Measurements from ENCODE around the gene AWAT2. TPM values are rescaled to one million over a fixed set of nuclear protein-coding genes. Genes with fewer than 3 reads are reported as not detected.

The AWAT2 gene
- total and polyA plus RNA-seq, 2 donors (not counting 1 experiment from before 2014, with no cell fraction given) = not detected

- Histone ChIP-seq H3K27ac (ENCODE audit: low read length in 2 of 2) (no peak overlapping the region), H3K9ac (ENCODE audit: low read length) (no peak overlapping the region), H4K20me1 (ENCODE audit: control insufficient read depth, insufficient read depth, low read length, poor library complexity, severe bottlenecking) (no peaks in the 10 kb centered on the region), H3K4me1 (ENCODE audit: control insufficient read depth in 2 of 2, insufficient read depth in 2 of 2, low read length in 2 of 2) (no peaks in the 10 kb centered on the region), H3K36me3 (replicated peaks in 1 of 2; ENCODE audit: control extremely low read depth in 1 of 2, control insufficient read depth in 1 of 2, extremely low read depth in 1 of 2, insufficient read depth in 2 of 2, low read length in 1 of 2) (no peaks in the 10 kb centered on the region), H3K4me3 (ENCODE audit: control extremely low read depth in 1 of 5, extremely low read depth in 1 of 5, insufficient read depth in 1 of 5, low read depth in 2 of 5, low read length in 4 of 5) (no peak overlapping the region), H3K4me2 (replicated peaks; ENCODE audit: low read depth, low read length, poor library complexity, severe bottlenecking) (no peak overlapping the region), H3K79me2 (ENCODE audit: control insufficient read depth, insufficient read depth, low read length) (no peaks in the 10 kb centered on the region), H3K27me3 (replicated peaks in 1 of 4; ENCODE audit: control extremely low read depth in 1 of 4, control insufficient read depth in 3 of 4, insufficient read depth in 4 of 4, low read length in 3 of 4) (no peaks in the 10 kb centered on the region), H2AFZ (ENCODE audit: insufficient read depth, low read depth, low read length, poor library complexity, severe bottlenecking) (no peak overlapping the region), H3K9me3 (ENCODE audit: control extremely low read depth in 1 of 3, control insufficient read depth in 2 of 3, insufficient read depth in 1 of 3, low read length in 2 of 3) (no peaks in the 10 kb centered on the region)
- Mint-ChIP-seq H3K4me1 (no peaks in the 10 kb centered on the region), H3K9me3 (ENCODE audit: insufficient read depth) (no peaks in the 10 kb centered on the region), H3K27ac (no peak overlapping the region), H3K27me3 (peaks cover 4% of the 10 kb centered on the region), H3K4me3 (no peak overlapping the region)
- ChIA-PET CTCF (no interaction called here), POLR2A (no interaction called here)
- no CpG with 5 or more reads among the region's 4 CpGs for WGBS (ENCODE audit: insufficient coverage)
- no peak for ATAC-seq (ENCODE audit: low read depth)
- TF ChIP-seq EZH2 (IDR thresholded peaks at IDR 0.05; ENCODE audit: borderline replicate concordance, insufficient read depth, low read depth, low read length, poor library complexity, severe bottlenecking) (no peak), CTCF (IDR thresholded peaks at IDR 0.05) (no peak)
- DNase-seq = no peak
- intact Hi-C loops (cut with micrococcal nuclease) = no loop called here
These were observed 27.1 kb downstream of the AWAT2 start for GRCh38 chrX:70022616-70023015.

DNA sequence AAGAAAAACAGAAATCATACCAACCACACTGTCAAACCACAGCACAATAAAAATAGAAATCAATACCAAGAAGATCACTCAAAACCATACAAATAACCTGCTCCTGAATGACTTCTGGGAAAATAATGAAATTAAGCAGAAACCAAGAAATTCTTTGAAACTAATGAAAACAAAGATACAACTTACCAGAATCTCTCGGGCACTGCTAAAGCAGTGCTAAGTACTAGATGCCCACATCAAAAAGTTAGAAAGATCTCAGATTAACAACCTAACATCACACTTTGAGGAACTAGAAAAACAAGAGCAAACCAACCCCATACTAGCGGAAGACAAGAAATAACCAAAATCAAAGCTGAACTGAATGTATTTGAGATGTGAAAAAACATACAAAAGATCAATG is 33.2 kb downstream of the AWAT2 start:
- CTCF ChIA-PET = no interaction called here
- Histone ChIP-seq H3K4me3 (ENCODE audit: control extremely low read depth in 1 of 5, extremely low read depth in 1 of 5, insufficient read depth in 1 of 5, low read depth in 2 of 5, low read length in 4 of 5) (no peak overlapping the region), H3K27ac (ENCODE audit: low read length in 2 of 2) (no peak overlapping the region), H3K4me1 (ENCODE audit: control insufficient read depth in 2 of 2, insufficient read depth in 2 of 2, low read length in 2 of 2) (no peaks in the 10 kb centered on the region), H3K9me3 (ENCODE audit: control extremely low read depth in 1 of 3, control insufficient read depth in 2 of 3, insufficient read depth in 1 of 3, low read length in 2 of 3) (peaks cover 0 to 3% (median 0%) of the 10 kb centered on the region in 3 donors), H4K20me1 (ENCODE audit: control insufficient read depth, insufficient read depth, low read length, poor library complexity, severe bottlenecking) (no peaks in the 10 kb centered on the region), H3K9ac (ENCODE audit: low read length) (no peak overlapping the region), H3K36me3 (replicated peaks in 1 of 2; ENCODE audit: control extremely low read depth in 1 of 2, control insufficient read depth in 1 of 2, extremely low read depth in 1 of 2, insufficient read depth in 2 of 2, low read length in 1 of 2) (no peaks in the 10 kb centered on the region), H2AFZ (ENCODE audit: insufficient read depth, low read depth, low read length, poor library complexity, severe bottlenecking) (no peak overlapping the region), H3K4me2 (replicated peaks; ENCODE audit: low read depth, low read length, poor library complexity, severe bottlenecking) (no peak overlapping the region), H3K27me3 (replicated peaks in 1 of 4; ENCODE audit: control extremely low read depth in 1 of 4, control insufficient read depth in 3 of 4, insufficient read depth in 4 of 4, low read length in 3 of 4) (peaks cover 0 to 8% (median 1%) of the 10 kb centered on the region in 4 experiments), H3K79me2 (ENCODE audit: control insufficient read depth, insufficient read depth, low read length) (no peaks in the 10 kb centered on the region)
- no peaks in the 10 kb centered on the region for H3K9me3 Mint-ChIP-seq (ENCODE audit: insufficient read depth)
- intact Hi-C loops (cut with micrococcal nuclease) = no loop called here
- POLR2A ChIA-PET = no interaction called here
- no CpG with 5 or more reads among the region's 2 CpGs for WGBS (ENCODE audit: insufficient coverage)
- H3K27me3 Mint-ChIP-seq = peaks cover 10% of the 10 kb centered on the region
- no peak for ATAC-seq (ENCODE audit: low read depth)
- H3K4me3 Mint-ChIP-seq = no peak overlapping the region
- H3K4me1 Mint-ChIP-seq = no peaks in the 10 kb centered on the region
- no peak for TF ChIP-seq EZH2 (IDR thresholded peaks at IDR 0.05; ENCODE audit: borderline replicate concordance, insufficient read depth, low read depth, low read length, poor library complexity, severe bottlenecking)
- no peak for TF ChIP-seq CTCF (IDR thresholded peaks at IDR 0.05)
- no peak overlapping the region for H3K27ac Mint-ChIP-seq
- no peak for DNase-seq
